Hematopoietic multipotent progenitor cell (in vitro differentiated cells): ENCODE results near the gene OPHN1. TPM values are rescaled to one million over a fixed set of nuclear protein-coding genes. Genes with fewer than 3 reads are reported as not detected.
"Not testable (repeated sequence)": the region's sequence is repeated elsewhere in the genome, so short reads cannot be mapped to it uniquely, and the experiment has no call there.

ENCODE experiments used
- DNase-seq, 3 donors: peaks; one replicate each; pipeline ENCODE4 v3.0.0-alpha.2; 2011 to 2015; ENCODE audit warnings: low read depth in 2 of 3, low spot score in 2 of 3
- total RNA-seq: library from RNA; depleted of rRNA; stranded (reverse); fragments of >200 nt; gene quantifications from one replicate; pipeline ENCODE4 v1.2.3, GENCODE V29; 2012

OPHN1 gene
- total RNA-seq, 1 donor: 2.4 TPM

GRCh38 chrX:68422478-68422877 lies 10.8 kb downstream of the OPHN1 start:
- DNase-seq: no peak

- no peak for DNase-seq
These were observed 11.7 kb downstream of the OPHN1 start for GRCh38 chrX:68421636-68422035.

- DNase-seq: no peak
These were observed 12.7 kb downstream of the OPHN1 start for GRCh38 chrX:68420559-68420958.

GRCh38 chrX:68419975-68420374 lies 13.3 kb downstream of the OPHN1 start:
- peak in 1 of 3 donors; percentile 32 for DNase-seq

GRCh38 chrX:68417651-68418050 lies 15.6 kb downstream of the OPHN1 start:
- DNase-seq: no peak

GRCh38 chrX:68416592-68416991 lies 16.7 kb downstream of the OPHN1 start:
- DNase-seq: no peak

GRCh38 chrX:68415316-68415715 lies 18.0 kb downstream of the OPHN1 start:
- no peak for DNase-seq

GRCh38 chrX:68413254-68413653 lies 20.0 kb downstream of the OPHN1 start:
- DNase-seq: no peak

GRCh38 chrX:68411729-68412128 lies 21.6 kb downstream of the OPHN1 start:
- no peak for DNase-seq

GRCh38 chrX:68409194-68409593 lies 24.1 kb downstream of the OPHN1 start:
- no peak for DNase-seq

GRCh38 chrX:68403522-68403921 lies 29.8 kb downstream of the OPHN1 start:
- no peak for DNase-seq

GRCh38 chrX:68403038-68403437 lies 30.3 kb downstream of the OPHN1 start:
- no peak for DNase-seq

GRCh38 chrX:68402094-68402493 lies 31.2 kb downstream of the OPHN1 start:
- no peak for DNase-seq

- no peak for DNase-seq
These were observed 35.0 kb downstream of the OPHN1 start for GRCh38 chrX:68398291-68398690.

- DNase-seq: no peak
These were observed 36.3 kb downstream of the OPHN1 start for GRCh38 chrX:68396953-68397352.

- not testable (repeated sequence) for DNase-seq
These were observed 43.8 kb downstream of the OPHN1 start for GRCh38 chrX:68389419-68389960.

- no peak for DNase-seq
These were observed 45.5 kb downstream of the OPHN1 start for GRCh38 chrX:68387776-68388175.

GRCh38 chrX:68383540-68383939 lies 49.8 kb downstream of the OPHN1 start:
- DNase-seq: no peak

GRCh38 chrX:68377579-68377978 lies 55.7 kb downstream of the OPHN1 start:
- DNase-seq: not testable (repeated sequence)

GRCh38 chrX:68376373-68376772 lies 56.9 kb downstream of the OPHN1 start:
- no peak for DNase-seq

- no peak for DNase-seq
These were observed 57.5 kb downstream of the OPHN1 start for GRCh38 chrX:68375803-68376202.

GRCh38 chrX:68372665-68373064 lies 60.6 kb downstream of the OPHN1 start:
- DNase-seq: no peak

GRCh38 chrX:68369559-68369958 lies 63.7 kb downstream of the OPHN1 start:
- DNase-seq: no peak
